GM21390 (cell line): Measurements from ENCODE around the gene RCOR3.
A peak's percentile ranks its signal among the peaks of the same experiment; 100 is the strongest.
"Not testable (repeated sequence)": the region's sequence is repeated elsewhere in the genome, so short reads cannot be mapped to it uniquely, and the experiment has no call there.

Experiments
- ATAC-seq: cut with Tn5 transposase; IDR thresholded peaks from one replicate; pipeline ENCODE4 v1.9.1; 2021; ENCODE audit not compliant: unreplicated experiment

RCOR3 gene

DNA sequence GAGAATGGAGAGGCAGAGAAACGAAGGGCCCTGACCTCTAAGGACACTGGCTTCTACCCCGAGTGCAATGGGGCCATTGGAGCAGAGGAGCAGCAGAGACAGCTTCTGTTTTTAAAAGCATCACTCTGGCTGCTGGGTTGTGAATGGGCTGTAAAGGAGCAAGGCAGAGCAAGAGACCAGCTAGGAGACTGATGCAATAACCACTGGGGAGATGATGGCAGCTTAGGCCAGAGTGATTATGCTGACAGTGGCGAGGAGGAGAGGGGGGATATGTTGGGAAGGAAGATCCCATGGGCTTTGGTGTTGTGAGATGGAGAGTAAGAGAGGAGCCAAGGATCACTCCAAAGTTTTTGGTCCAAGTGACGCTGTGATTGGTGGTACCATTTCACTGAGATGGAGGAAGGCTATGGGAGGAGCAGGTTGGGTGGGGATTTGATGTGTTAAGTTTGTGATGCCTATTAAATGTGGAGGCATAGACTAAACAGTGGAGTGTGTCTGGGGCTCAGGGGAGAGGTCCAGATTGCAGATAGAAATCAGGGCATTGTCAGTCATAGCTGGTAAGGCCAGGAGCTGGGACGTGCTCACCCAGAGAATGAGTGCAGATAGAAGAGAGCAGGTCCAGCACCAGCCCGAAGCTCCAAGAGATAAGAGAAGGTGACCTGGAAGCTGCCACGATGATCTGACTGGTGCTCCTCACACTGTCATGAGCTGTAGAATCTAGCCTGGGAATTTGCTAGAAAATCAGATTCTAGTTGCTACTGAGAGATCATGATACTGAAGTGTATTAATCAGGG lies 78.5 kb downstream of the RCOR3 start:
- ATAC-seq: no peak

DNA sequence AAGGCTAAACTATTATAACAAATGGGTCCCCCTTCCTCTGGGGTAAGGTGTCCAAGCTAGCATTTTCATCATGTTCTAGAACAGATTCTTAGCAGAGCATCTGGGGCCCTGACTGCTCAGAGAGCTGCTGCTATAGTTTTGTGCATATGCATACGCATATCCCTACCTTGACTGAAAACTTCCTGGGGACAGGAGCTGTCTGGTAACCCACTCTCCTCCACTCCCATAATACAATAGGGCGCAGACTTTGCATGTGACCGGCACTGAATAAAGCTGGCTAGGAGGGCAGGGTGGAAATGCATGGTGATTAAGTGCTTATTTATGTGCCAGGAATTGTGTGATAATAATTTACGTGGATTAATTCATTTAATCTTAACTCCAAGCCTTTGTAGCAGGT lies 79.1 kb downstream of the RCOR3 start:
- ATAC-seq: no peak

DNA sequence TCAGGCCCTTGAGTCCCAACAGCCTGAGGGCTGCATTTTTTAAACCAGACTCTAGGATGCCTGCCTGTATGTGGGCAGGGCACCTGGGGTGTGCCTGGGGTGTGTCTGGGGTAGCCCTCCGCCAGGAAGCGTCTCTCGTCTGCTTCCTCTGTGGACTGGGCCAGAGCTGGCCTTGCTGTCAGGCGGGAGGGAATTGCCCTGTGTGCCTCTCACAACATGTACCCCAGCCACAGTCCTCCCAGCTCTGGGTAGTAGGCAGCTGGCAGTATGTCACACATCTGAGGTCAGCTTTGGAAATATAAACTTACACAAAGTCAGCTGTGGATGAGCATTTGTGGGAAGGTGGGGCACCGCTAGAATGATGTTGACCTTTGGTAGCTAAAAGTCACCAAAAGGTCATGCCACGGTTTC lies 80.5 kb downstream of the RCOR3 start:
- no peak for ATAC-seq

DNA sequence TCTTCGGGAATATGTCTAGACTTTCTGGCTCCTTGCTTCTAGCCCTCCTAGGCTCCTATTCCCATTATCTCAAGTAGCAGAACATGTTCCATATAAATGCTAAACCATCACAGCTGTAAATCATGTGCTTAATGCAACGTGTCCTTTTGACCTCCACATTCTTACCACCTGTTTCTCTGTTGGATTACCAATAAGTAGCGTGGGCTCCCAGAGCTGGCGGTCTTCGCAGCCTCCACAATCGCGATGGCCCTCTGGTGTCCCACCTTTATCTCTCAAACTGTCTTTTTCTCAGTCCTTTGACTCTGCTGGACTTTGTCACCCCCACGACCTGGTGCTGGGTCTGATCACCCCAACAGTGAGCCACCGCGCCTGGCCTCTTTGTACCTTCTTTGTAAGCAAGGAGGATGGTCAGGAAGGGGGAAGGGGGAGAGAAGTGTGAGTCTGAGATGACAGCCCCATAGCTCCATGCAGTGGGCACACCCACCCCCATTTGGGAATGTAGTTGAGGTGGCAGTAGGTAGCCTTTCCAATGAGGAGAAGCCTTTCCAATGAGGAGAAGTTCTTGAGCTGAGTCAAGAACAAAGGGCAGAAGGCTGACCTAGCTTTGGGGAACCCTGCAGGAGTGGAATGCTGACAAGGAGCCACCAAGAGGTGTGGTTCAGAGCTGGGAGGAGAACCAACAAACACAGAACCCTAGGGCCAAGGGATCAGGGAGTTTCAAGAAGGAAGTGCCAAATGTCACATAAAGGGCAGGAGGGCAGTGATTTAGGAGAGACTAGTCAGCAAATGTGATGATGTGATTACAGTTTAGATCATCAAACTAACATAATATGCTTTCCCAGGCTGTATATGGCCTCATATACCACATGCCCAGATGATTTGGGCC lies 81.7 kb downstream of the RCOR3 start:
- ATAC-seq: no peak

DNA sequence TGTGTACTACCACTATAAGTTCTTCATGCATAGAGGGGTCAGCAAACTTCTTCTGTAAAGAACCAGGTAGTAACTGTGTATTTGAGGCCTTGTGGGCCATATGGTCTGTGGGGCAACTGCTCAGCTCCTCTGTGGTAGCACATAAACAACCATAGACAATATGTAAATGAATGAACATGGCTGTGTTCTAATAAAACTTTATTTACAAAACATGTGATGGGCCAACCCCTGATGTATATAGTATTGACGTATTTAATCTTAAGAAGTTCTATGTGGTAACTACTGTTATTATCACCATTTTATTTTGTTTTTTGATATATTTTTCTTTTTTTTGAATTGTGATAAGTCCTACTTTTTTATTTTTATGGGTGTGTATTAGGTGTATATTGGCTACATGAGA lies 82.8 kb downstream of the RCOR3 start:
- no peak for ATAC-seq

DNA sequence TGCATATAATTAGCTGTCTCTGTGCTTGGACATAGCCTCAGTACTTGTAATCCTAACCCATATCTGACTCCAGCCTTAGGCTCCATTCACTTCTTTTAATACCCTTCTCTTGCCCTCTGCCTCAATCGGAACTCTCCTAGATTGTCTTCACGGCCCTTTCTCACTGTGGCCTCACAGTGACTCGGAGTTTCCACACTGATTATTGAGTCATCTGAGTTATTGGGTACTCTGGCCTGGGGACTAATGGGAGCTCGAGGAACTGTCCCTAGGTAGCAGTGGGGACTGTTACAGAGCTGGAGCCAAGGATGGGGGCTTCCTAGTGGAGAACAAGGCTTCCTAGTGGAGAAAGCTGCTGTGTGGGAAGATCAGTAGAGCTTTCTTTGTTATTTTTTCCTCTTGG lies 84.4 kb downstream of the RCOR3 start:
- no peak for ATAC-seq

DNA sequence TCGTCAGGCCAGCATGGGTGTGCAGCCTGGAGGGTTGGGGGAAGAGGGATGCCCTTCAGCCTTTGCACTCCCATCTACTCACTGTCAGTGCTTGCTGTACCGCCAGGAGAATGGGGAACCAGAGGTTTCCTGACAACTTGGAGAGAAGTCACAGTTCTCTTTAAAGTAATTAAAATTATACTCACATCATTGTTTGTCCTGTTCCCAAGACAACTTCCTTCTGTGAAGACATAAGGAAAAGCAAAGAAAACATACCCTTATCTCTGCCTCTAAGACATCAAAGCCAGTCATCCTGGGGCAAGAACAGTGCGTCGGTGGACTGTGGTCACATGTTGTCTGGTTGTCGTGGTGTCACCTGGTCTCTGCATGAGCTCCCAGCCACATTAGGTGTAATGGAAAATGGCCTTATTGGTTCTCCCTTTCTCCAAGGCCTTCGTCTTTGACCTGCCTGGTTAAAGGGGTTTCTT lies 85.0 kb downstream of the RCOR3 start:
- no peak for ATAC-seq

DNA sequence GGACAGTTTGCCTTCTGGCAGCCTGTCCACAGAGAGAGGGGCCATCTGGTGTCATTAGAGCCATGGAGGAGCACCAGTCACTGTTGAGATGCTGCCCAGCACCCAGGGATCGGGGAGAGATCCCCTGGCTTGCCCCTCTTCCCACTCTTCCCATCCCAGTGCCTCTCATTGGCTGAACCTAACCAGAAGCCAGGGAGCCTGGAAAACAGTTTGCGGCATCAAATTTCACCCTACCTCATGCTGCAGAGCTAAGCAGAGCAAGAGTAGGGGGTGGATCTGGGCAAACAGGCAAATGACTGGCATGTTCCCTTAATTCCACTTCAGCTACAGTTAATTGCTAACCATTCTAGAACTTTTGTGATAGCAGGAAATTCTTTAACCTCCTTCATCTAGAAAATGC lies 86.6 kb downstream of the RCOR3 start:
- ATAC-seq: no peak

DNA sequence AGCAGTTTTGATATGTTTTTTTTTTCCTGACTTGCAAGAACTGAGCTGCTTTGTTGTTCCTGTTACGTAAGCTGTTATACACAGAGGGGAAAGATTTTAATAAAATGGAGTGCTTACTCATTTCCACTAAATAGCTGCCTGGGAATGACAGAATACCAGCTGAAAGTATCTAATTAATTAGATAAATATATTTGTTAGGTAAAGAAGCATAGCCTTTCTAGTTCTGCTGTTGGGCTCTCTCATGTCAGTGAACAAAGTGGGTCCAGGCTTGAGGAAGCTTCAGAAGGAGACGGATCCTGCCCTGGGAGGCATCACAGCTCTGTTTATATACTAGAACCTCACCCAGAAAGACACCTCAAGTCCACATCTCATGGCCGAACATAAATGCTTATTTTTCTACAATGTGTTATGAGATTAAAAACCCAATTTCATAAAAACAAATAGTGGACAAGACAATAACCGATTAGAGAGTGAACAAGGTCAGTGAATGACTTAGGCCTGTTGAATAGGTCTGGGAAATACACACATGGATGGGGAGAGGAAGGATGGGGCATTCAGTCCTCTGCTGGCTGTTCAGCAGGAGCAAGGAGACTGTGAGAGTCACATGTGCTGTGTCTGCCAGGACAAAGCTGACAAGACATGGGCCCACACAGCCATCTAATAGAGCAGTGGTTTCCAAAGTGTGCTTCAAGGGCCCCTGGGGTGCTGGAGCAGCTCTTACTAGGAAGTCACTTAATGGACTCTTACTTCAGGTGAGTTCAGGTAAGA lies 88.1 kb downstream of the RCOR3 start:
- ATAC-seq: no peak

DNA sequence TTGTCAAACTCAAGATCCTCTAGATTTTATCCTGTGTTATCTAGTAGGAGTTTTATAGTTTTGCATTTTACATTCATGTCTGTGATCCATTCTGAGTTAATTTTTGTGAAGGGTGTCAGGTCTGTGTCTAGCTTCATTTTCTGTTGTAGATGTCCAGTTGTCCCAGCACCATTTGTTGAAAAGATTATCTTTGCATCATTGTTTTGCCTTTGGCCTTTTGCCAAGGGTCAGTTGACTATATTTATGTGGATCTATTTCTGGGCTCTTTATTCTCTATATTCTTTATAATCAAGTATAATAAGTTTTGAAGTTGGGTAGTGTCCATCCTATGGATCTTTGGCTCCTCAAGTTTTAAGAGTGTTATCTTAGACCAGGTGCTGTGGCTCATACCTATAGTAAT lies 89.4 kb downstream of the RCOR3 start:
- no peak for ATAC-seq

DNA sequence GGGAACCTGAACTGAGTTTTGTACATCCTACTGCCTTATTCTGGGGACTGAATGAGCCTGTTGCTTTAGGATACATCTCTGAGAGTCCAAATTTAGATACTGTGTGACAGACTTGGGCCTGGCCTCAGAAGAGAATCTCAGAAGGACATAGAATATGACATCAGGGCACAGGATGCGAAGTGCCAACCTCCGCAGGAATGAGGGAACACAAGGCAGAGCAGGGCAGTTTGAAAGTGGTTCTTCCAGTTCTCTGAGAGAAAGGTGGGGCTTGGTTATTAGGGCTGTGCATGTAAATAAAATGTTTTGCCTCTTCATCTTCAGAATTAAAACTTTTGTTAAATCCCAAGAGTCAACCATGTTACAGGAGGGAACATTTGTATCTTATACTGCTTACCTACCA lies 90.6 kb downstream of the RCOR3 start:
- no peak for ATAC-seq

DNA sequence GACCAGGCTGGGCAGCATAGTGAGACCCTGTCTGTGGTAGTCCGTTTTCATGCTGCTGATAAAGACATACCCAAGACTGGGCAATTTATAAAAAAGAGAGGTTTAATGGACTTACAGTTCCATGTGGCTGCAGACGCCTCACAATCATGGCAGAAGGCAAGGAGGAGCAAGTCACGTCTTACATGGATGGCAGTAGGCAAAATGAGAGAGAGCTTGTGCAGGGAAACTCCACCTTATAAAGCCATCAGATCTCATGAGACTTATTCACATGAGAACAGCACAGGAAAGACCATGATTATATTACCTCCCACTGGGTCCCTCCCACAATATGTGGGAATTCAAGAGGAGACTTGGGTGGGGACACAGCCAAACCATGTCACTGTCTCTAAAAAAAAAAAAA lies 92.9 kb downstream of the RCOR3 start:
- ATAC-seq: not testable (repeated sequence)

DNA sequence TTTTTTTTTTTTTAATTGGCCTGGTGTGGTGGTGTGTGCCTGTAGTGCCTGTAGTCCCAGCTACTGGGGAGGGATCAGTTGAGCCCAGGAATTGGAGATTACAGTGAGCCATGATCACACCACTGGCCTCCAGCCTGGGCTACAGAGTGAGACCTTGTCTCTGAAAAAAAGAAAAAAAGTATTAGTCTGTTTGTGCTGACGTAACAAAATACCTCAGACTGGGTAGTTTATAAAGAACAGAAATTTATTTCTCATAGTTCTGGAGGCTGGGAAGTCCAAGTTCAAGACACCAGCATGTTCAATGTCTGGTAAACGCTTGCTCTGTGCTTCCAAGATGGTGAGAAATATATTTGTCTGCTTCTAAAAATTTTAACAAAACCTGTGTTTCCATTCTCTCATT lies 93.3 kb downstream of the RCOR3 start:
- no peak for ATAC-seq

DNA sequence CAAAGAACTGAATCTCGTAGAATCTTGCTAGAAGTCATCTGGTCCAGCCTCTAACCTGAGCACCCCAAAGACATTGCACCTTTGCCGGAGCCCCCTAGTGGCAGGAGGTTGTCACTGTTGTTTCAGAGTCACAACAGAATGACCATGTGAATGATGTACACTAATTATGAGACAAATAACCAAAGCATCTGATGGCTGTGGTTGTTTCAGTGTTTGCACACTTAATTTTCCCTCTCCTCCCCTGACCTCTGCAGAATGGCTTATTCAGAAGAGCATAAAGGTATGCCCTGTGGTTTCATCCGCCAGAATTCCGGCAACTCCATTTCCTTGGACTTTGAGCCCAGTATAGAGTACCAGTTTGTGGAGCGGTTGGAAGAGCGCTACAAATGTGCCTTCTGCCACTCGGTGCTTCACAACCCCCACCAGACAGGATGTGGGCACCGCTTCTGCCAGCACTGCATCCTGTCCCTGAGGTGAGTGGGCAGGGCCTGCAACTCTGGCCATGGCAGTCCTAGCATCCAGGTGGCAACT lies 93.9 kb downstream of the RCOR3 start:
- peak; percentile 87 for ATAC-seq

DNA sequence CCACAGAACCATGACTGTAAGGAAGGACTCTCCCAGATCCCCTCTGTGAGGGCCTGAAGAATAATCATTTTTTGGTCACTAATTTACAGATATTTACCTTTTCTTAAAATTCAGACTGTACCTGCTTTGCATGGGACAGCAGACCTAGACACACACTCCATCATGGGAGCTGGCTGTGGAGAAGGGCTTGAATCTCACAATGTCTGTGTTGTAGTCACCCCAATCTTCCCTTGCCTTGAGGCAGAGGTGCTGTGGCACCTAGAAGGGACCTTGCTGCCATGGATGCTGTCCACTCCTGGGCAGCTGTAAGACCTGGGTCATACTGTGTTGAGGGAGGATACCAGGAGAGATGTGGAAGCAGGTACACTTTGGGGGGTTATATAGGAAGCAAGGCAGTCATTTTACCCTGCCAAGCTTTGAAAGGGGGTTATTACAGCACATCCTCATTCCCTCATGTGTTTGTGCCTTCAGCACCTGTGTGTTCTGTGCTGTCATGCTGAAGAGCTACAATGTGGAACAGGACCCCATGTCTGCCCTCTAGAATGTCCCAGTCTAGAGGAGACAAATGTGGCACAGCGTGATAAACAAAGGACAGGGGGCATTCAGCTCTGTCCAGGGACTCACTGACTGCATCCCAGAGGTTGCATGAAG lies 94.5 kb downstream of the RCOR3 start:
- ATAC-seq: peak; percentile 6

DNA sequence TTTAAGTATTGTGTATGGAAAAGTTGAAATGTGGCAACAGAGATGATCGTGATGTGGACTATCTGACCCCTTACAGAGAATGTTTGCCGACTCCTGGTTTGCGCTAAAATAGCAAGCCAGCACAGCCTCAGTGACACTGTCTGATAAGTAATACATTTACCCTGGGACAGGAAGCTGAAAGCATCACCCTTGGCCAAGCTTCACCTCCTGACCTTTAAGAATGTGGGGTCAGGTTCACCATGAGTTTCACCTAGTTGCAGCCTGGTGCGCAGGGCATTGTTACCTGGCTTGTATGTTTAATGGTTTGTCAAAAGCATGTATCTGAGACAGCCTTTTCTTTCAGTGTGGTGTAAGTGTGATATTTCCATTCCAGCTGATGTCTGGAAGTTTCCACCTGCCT lies 96.7 kb downstream of the RCOR3 start:
- no peak for ATAC-seq

DNA sequence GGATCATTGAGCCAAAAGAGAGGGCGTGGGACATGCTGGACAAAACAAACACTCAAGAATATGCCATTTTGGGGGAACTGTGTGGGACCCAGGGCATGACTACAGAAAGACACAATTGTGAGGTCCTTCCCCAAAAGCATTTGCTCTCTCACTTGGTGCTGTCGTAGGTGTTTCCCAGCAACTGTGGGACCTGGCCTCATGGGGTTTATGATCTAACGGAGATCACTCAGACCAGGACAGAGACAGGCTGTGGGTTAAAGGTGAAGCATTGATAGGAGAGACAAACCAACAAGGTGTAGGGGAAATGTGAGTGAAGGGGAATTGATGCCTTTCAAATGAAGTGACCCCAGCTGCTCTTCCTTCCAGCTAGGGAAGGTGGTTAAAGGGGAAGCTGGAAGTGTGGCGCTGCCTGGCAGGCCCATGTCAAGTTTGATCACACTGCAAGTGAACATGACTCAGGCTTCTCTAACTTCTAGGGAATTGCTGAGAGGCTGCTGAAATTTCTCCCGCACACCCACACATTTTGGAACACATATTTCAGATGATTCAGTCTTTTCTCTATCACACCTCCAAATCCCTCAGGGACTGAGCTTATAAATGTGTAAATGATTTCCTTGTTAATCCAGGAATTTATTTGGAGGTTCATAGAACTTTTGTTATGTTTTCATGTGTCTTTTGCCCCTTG lies 97.7 kb downstream of the RCOR3 start:
- ATAC-seq: no peak

DNA sequence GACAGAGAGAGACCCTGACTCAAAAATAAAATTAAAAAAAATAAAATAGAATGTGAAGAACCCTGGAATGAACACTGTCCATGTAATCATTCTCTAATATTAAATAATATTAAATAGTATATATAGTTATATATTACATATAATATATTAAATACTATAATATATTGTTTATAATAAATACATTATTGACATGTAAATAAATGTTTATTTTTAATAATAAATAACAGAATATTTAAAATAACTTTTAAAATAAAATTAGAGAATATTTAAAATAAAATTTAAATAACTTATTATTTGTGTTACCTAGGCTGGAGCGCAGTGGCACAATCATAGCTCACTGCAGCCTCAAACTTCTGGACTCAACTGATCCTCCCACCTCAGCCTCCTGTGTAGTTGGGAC lies 99.5 kb downstream of the RCOR3 start:
- ATAC-seq: no peak

DNA sequence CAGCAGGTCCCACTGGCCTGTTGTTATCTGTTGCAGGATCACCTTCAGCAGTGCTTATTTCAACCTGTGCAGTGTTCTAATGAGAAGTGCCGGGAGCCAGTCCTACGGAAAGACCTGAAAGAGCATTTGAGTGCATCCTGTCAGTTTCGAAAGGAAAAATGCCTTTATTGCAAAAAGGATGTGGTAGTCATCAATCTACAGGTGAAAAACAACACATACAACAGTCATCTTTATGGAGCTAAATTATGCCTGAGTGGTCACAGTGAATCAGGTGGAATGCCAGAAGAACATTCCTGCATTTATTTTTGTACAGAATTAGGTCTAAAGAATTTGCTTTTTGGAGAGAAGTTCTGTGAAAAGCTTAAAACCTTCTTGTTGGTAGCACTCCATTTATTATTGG lies 100.7 kb downstream of the RCOR3 start:
- ATAC-seq: no peak

DNA sequence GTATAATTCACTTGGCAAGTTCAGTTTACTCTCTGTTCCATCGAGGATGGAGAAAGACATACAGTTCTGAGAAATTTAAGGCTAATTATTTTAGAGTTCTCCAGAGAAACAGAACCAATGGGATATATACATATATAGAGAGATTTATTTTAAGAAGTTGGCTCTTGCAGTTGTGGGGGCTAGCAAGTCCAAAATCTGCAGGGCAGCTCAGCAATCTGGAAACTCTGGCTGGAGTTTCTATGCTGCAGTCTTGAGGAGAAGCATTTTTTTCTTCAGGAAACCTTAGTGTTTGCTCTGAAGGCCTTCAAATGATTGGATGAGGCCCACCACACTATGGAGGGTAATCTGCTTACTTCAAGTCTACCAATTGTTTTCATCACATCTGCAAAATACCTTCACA lies 102.0 kb downstream of the RCOR3 start:
- ATAC-seq: no peak
